Neuronal stem cell (in vitro differentiated cells): Measurements from ENCODE around the gene PLA2G4B.

ENCODE experiments used
- DNase-seq: peaks from one replicate; pipeline ENCODE4 v3.0.0-alpha.2; 2013; ENCODE audit warnings: low spot score
- H2AFZ ChIP-seq: one replicate; pipeline ENCODE4 v1.6.1; 2013; ENCODE audit warnings: mild to moderate bottlenecking, low read length, inconsistent platforms
- H2AK5ac ChIP-seq: 2 replicates; pipeline ENCODE4 v1.6.1; 2013; ENCODE audit warnings: low read depth, mild to moderate bottlenecking, inconsistent platforms, low read length, moderate library complexity, mixed read lengths
- H2BK120ac ChIP-seq: 2 replicates; pipeline ENCODE4 v1.6.1; 2013; ENCODE audit warnings: low read depth, mild to moderate bottlenecking, inconsistent platforms, low read length, moderate library complexity, mixed read lengths
- H2BK12ac ChIP-seq: one replicate; pipeline ENCODE4 v1.6.1; 2013; ENCODE audit warnings: low read length, inconsistent platforms
- H2BK15ac ChIP-seq: 2 replicates; pipeline ENCODE4 v1.6.1; 2013; ENCODE audit warnings: mild to moderate bottlenecking, low read length, inconsistent platforms, mixed read lengths
- H2BK5ac ChIP-seq: one replicate; pipeline ENCODE4 v1.6.1; 2013; ENCODE audit warnings: inconsistent platforms, mild to moderate bottlenecking, low read length, moderate library complexity
- H3K14ac ChIP-seq: one replicate; pipeline ENCODE4 v1.6.1; 2013; ENCODE audit warnings: low read length, inconsistent platforms
- H3K18ac ChIP-seq: 2 replicates; pipeline ENCODE4 v1.6.1; 2013; ENCODE audit warnings: low read length, inconsistent platforms
- H3K23ac ChIP-seq: 2 replicates; pipeline ENCODE4 v1.6.1; 2013; ENCODE audit warnings: low read depth, mild to moderate bottlenecking, mixed read lengths, low read length, inconsistent platforms; ENCODE audit not compliant: poor library complexity
- H3K27ac ChIP-seq: replicated peaks from 3 replicates; pipeline ENCODE4 v1.5.1; 2013; ENCODE audit warnings: low read length, inconsistent platforms
- H3K27me3 ChIP-seq, 3 experiments: 2 replicates each; pipeline ENCODE4 v1.6.1; 2013; ENCODE audit warnings: low read length in 3 of 3, mild to moderate bottlenecking in 2 of 3, inconsistent platforms in 1 of 3, low read depth in 1 of 3, mixed read lengths in 1 of 3, moderate library complexity in 1 of 3; ENCODE audit not compliant: control insufficient read depth in 3 of 3, insufficient read depth in 3 of 3
- H3K36me3 ChIP-seq, 2 donors: replicated peaks in 1 of 2; 2 replicates each; pipeline ENCODE4 v1.6.1; 2013; ENCODE audit warnings: low read length in 2 of 2; ENCODE audit not compliant: control insufficient read depth in 2 of 2, insufficient read depth in 2 of 2
- H3K4ac ChIP-seq: 2 replicates; pipeline ENCODE4 v1.6.1; 2013; ENCODE audit warnings: inconsistent platforms, mild to moderate bottlenecking, low read length, moderate library complexity
- H3K4me1 ChIP-seq, 2 donors: 1 replicate in 1 of 2; 2 replicates in 1 of 2; pipeline ENCODE4 v1.6.1; 2013; ENCODE audit warnings: low read length in 2 of 2, low read depth in 1 of 2; ENCODE audit not compliant: control insufficient read depth in 2 of 2, insufficient read depth in 1 of 2
- H3K4me2 ChIP-seq: one replicate; pipeline ENCODE4 v1.6.1; 2013; ENCODE audit warnings: mild to moderate bottlenecking, low read length, inconsistent platforms; ENCODE audit not compliant: insufficient read depth, poor library complexity, severe bottlenecking
- H3K4me3 ChIP-seq, 2 donors: 2 replicates each; pipeline ENCODE4 v1.5.1; 2013; ENCODE audit warnings: low read length in 2 of 2, mild to moderate bottlenecking in 2 of 2, inconsistent platforms in 1 of 2, moderate library complexity in 1 of 2
- H3K79me1 ChIP-seq: one replicate; pipeline ENCODE4 v1.6.1; 2013; ENCODE audit warnings: low read depth, mild to moderate bottlenecking, inconsistent platforms, low read length, moderate library complexity
- H3K9ac ChIP-seq: one replicate; pipeline ENCODE4 v1.6.1; 2013; ENCODE audit warnings: mild to moderate bottlenecking, low read depth, low read length, inconsistent platforms; ENCODE audit not compliant: poor library complexity
- H3K9me3 ChIP-seq, 2 donors: replicated peaks in 1 of 2; 2 replicates each; pipeline versions ENCODE3 to v1.6.1; 2013; ENCODE audit warnings: low read length in 2 of 2, mild to moderate bottlenecking in 2 of 2, inconsistent platforms in 1 of 2, low read depth in 1 of 2, mixed read lengths in 1 of 2, moderate library complexity in 1 of 2; ENCODE audit not compliant: control insufficient read depth in 2 of 2, insufficient read depth in 1 of 2
- H4K8ac ChIP-seq: one replicate; pipeline ENCODE4 v1.6.1; 2013; ENCODE audit warnings: low read depth, mild to moderate bottlenecking, inconsistent platforms, low read length, moderate library complexity
- H4K91ac ChIP-seq: one replicate; pipeline ENCODE4 v1.6.1; 2013; ENCODE audit warnings: low read length, low read depth, mild to moderate bottlenecking, inconsistent platforms; ENCODE audit not compliant: poor library complexity
- WGBS, 2 donors: extraction: QIAGEN DNeasy Blood & Tissue Kit; methylation state at CpG; one replicate each; pipeline ENCODE4 v1.1.7; 2013; ENCODE audit warnings: missing lambda C conversion rate in 2 of 2, mixed read lengths in 1 of 2; ENCODE audit not compliant: insufficient read length in 2 of 2, insufficient replicate concordance in 1 of 2; ENCODE audit errors: extremely low coverage in 2 of 2; 5-methylcytosine and 5-hydroxymethylcytosine counted together

The PLA2G4B gene

DNA sequence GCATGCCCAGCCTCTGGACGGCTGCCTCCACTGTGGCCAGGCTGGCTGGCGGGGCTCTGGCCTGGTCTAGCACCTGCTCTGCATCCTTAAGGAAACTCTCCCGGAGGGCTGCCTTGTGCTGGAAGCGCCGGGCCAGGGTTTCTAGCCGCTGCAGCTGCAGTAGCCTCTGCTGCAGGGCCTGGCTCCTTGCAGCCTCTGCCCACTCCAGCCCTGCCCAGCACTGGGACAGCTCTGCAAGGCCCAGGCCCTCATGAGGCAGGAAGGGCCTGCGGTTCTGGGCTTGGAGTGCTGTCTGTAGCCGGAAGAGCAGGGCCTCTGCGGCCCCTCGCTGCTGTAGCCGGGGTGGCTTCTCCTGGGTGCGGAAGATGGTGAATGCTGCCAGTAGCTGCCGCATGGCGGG is 47.2 kb downstream of the PLA2G4B start:
- no peak overlapping the region for H2BK120ac ChIP-seq
- H3K9ac ChIP-seq, result no peak overlapping the region
- no peak overlapping the region for H4K8ac ChIP-seq
- no peak overlapping the region for H4K91ac ChIP-seq
- no peak overlapping the region for H2BK5ac ChIP-seq
- peaks cover 2 to 28% (median 21%) of the 10 kb centered on the region in 3 experiments for H3K27me3 ChIP-seq
- H2BK15ac ChIP-seq, result no peak overlapping the region
- peaks cover 0 to 6% of the 10 kb centered on the region in 2 donors for H3K9me3 ChIP-seq
- no peak for DNase-seq
- no peaks in the 10 kb centered on the region for H3K79me1 ChIP-seq
- H3K23ac ChIP-seq, result no peak overlapping the region
- no peak overlapping the region for H3K4ac ChIP-seq
- H2AFZ ChIP-seq, result no peak overlapping the region
- H3K4me1 ChIP-seq, result peaks cover 0 to 8% of the 10 kb centered on the region in 2 donors
- H3K14ac ChIP-seq, result peak overlapping the region; percentile 27
- no peak overlapping the region for H3K27ac ChIP-seq
- no CpG with 5 or more reads among the region's 14 CpGs for WGBS, 2 donors
- H2AK5ac ChIP-seq, result peak overlapping the region; percentile 51
- no peak overlapping the region for H3K18ac ChIP-seq
- no peak overlapping the region for H3K4me3 ChIP-seq
- H2BK12ac ChIP-seq, result peak overlapping the region; percentile 48
- H3K4me2 ChIP-seq, result no peak overlapping the region
- no peaks in the 10 kb centered on the region for H3K36me3 ChIP-seq

DNA sequence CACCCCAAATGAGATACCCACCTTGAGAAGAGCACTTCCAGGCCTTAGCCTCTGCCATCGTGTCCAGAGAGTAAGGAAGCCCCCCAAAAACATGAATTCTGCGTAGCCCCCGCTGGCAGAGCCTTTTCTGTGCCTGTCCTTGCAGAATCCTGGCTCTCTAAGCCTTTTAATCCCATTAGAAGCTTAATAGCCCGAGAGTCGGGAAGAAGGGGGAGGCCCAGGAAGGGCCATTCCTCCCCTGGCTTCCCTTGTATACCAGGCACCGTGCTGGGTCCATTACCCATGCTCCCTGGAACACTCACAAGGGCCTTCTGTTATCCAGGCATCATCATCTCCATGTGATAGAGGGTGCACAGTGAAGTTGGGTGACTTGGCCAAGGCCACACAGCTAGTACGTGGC is 48.1 kb downstream of the PLA2G4B start:
- no peak for DNase-seq
- H3K27ac ChIP-seq, result no peak overlapping the region

DNA sequence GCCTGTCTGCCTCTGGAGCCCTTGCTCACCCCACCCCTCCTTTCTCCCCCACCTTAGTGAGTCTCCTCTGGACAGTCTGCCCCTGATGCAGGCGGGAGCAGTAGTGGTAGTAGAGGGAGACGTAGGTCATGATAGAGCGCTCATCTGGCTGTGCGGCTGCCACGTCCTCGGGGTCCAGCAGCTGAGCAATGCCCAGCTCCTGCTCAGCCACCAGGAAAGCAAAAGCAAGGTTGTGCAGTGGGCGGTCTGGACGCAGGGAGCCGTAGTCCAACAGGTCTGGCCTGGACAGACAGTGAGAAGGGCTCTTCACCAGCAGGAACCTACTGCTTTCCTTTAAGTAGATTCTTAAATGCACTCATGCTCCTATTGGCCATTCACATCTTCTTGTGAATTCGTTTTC is 48.5 kb downstream of the PLA2G4B start:
- no peak overlapping the region for H3K4ac ChIP-seq
- no peak overlapping the region for H2AFZ ChIP-seq
- no peak overlapping the region for H2BK5ac ChIP-seq
- H3K27ac ChIP-seq, result no peak overlapping the region
- H4K91ac ChIP-seq, result no peak overlapping the region
- no peak overlapping the region for H2BK120ac ChIP-seq
- no peaks in the 10 kb centered on the region for H3K79me1 ChIP-seq
- no CpG with 5 or more reads among the region's 10 CpGs for WGBS, 2 donors
- H2BK15ac ChIP-seq, result peak overlapping the region; percentile 25
- peak overlapping the region; percentile 30 for H3K18ac ChIP-seq
- peak overlapping the region; percentile 16 for H2AK5ac ChIP-seq
- H3K9me3 ChIP-seq, result peaks cover 0 to 2% of the 10 kb centered on the region in 2 donors
- no peak overlapping the region for H3K23ac ChIP-seq
- H2BK12ac ChIP-seq, result no peak overlapping the region
- H4K8ac ChIP-seq, result no peak overlapping the region
- no peak overlapping the region for H3K4me2 ChIP-seq
- H3K14ac ChIP-seq, result peak overlapping the region; percentile 10
- no peak overlapping the region for H3K4me3 ChIP-seq
- H3K27me3 ChIP-seq, result peaks cover 1 to 15% (median 13%) of the 10 kb centered on the region in 3 experiments
- no peak for DNase-seq
- H3K4me1 ChIP-seq, result peaks cover 0 to 12% of the 10 kb centered on the region in 2 donors
- H3K9ac ChIP-seq, result peak overlapping the region; percentile 9
- H3K36me3 ChIP-seq, result no peaks in the 10 kb centered on the region

More for the DNA sequence above, 48.1 kb downstream of the PLA2G4B start:
- Histone ChIP-seq H2BK5ac (no peak overlapping the region), H4K91ac (no peak overlapping the region), H3K14ac (peak overlapping the region; percentile 10), H2BK15ac (peak overlapping the region; percentile 25), H3K18ac (no peak overlapping the region), H3K4me3 (no peak overlapping the region), H4K8ac (no peak overlapping the region), H3K4me1 (peaks cover 0 to 12% of the 10 kb centered on the region in 2 donors), H3K4ac (no peak overlapping the region), H3K27me3 (peaks cover 2 to 19% (median 13%) of the 10 kb centered on the region in 3 experiments), H3K23ac (no peak overlapping the region), H3K9ac (peak overlapping the region; percentile 9), H3K36me3 (no peaks in the 10 kb centered on the region), H2AK5ac (peak overlapping the region; percentile 16), H3K4me2 (no peak overlapping the region), H3K9me3 (peaks cover 0 to 2% of the 10 kb centered on the region in 2 donors), H2BK120ac (no peak overlapping the region), H2AFZ (no peak overlapping the region), H3K79me1 (no peaks in the 10 kb centered on the region), H2BK12ac (no peak overlapping the region)
- no CpG with 5 or more reads among the region's 7 CpGs for WGBS, 2 donors

DNA sequence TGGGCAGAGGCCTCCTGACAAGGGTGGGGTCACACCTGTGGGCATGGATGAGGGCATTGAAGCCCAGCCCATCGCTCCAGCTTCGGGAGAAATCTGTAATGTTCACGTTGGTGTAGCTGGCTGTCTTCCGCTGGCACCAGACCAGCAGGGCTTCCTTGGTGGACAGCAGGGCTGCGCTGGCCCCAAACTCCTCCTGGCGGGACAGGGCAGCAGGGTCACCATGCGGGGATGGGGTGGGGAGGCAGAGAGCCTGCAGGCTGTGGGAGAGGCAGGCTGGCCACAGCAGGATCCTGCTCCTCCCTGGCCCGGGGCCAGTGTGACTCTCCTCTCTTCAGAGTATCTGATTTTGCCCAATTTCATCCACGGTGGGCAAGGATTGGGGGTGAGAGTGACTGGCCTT is 49.2 kb downstream of the PLA2G4B start:
- Histone ChIP-seq H3K18ac (no peak overlapping the region), H4K8ac (no peak overlapping the region), H3K79me1 (no peaks in the 10 kb centered on the region), H2AFZ (no peak overlapping the region), H2AK5ac (no peak overlapping the region), H3K9me3 (peaks cover 0 to 1% of the 10 kb centered on the region in 2 donors), H2BK15ac (no peak overlapping the region), H3K36me3 (no peaks in the 10 kb centered on the region), H3K14ac (no peak overlapping the region), H3K4me2 (no peak overlapping the region), H3K27me3 (peaks cover 0 to 8% (median 7%) of the 10 kb centered on the region in 3 experiments), H3K9ac (no peak overlapping the region), H2BK12ac (no peak overlapping the region), H2BK5ac (no peak overlapping the region), H3K4me3 (no peak overlapping the region), H2BK120ac (no peak overlapping the region), H3K4ac (no peak overlapping the region), H3K4me1 (peaks cover 0 to 10% of the 10 kb centered on the region in 2 donors), H3K27ac (no peak overlapping the region), H3K23ac (peak overlapping the region; percentile 27), H4K91ac (no peak overlapping the region)
- DNase-seq, result no peak
- WGBS, 2 donors, result no CpG with 5 or more reads among the region's 9 CpGs
